PC-3 (cell line): ENCODE measurements around the gene POMT1. TPM values are rescaled to one million over a fixed set of nuclear protein-coding genes. Genes with fewer than 3 reads are reported as not detected.

Source experiments
- ATAC-seq: fragments of 200-7000 bp; cut with Tn5 transposase; 2 replicates; pipeline ENCODE4 v1.9.1; 2020; ENCODE audit warnings: mild to moderate bottlenecking, moderate library complexity
- BruUV-seq: library from RNA; stranded (reverse); fragments of 400-500 nt; replicated peaks from 2 replicates; lab custom pipeline; 2021; lab: Mats Ljungman, UMichigan
- CTCF ChIA-PET: fragments of 300-600 bp; sonication (Branson Sonifier 250); formaldehyde crosslinking; loops from one replicate; lab custom pipeline; 2022; ENCODE audit warnings: antibody characterized with exemption; lab: Charles Lee
- POLR2A ChIA-PET: fragments of 300-600 bp; sonication (Branson Sonifier 250); formaldehyde crosslinking; loops from one replicate; lab custom pipeline; 2022; ENCODE audit warnings: antibody characterized with exemption; ENCODE audit not compliant: unreplicated experiment; lab: Charles Lee
- DNase-seq: peaks from one replicate; pipeline ENCODE4 v3.0.0-alpha.2; 2015
- H2AFZ ChIP-seq: fragments of 300-600 bp; sonication (generic); 2 replicates; pipeline ENCODE4 v1.6.0; 2016; ENCODE audit warnings: antibody characterized with exemption, low read length
- H3F3A ChIP-seq: fragments of 300-600 bp; sonication (generic); one replicate; pipeline ENCODE4 v1.6.0; 2017; ENCODE audit warnings: antibody characterized with exemption, low read length, control low read depth, mild to moderate bottlenecking; ENCODE audit not compliant: unreplicated experiment
- H3K27ac ChIP-seq: fragments of 300-600 bp; sonication (generic); 2 replicates; pipeline ENCODE4 v1.5.1; 2016; ENCODE audit warnings: mild to moderate bottlenecking, low read length
- H3K27me3 ChIP-seq: fragments of 300-600 bp; sonication (generic); 2 replicates; pipeline ENCODE4 v1.6.1; 2016; ENCODE audit warnings: low read length, mixed read lengths
- H3K36me3 ChIP-seq: fragments of 300-600 bp; sonication (generic); 2 replicates; pipeline ENCODE4 v1.6.1; 2016; ENCODE audit warnings: low read depth, mixed run types, low read length, mixed read lengths
- H3K4me1 ChIP-seq: fragments of 300-600 bp; sonication (generic); 2 replicates; pipeline ENCODE4 v1.5.1; 2016; ENCODE audit warnings: low read length; ENCODE audit not compliant: insufficient read depth
- H3K4me2 ChIP-seq: fragments of 300-600 bp; sonication (generic); 2 replicates; pipeline ENCODE4 v1.6.0; 2016; ENCODE audit warnings: low read length
- H3K4me3 ChIP-seq: fragments of 300-600 bp; sonication (generic); 2 replicates; pipeline ENCODE4 v1.5.1; 2016; ENCODE audit warnings: mild to moderate bottlenecking, low read length, mixed read lengths
- H3K79me2 ChIP-seq: fragments of 300-600 bp; sonication (generic); 2 replicates; pipeline ENCODE4 v1.6.1; 2017; ENCODE audit warnings: low read length, mixed read lengths
- H3K9ac ChIP-seq: fragments of 300-600 bp; sonication (generic); 2 replicates; pipeline ENCODE4 v1.6.0; 2016; ENCODE audit warnings: mild to moderate bottlenecking, low read length
- H3K9me2 ChIP-seq: fragments of 300-600 bp; sonication (generic); replicated peaks from 2 replicates; pipeline ENCODE4 v1.6.1; 2016; ENCODE audit warnings: mixed run types, low read length, mixed read lengths
- H3K9me3 ChIP-seq: fragments of 300-600 bp; sonication (generic); 2 replicates; pipeline ENCODE4 v1.6.1; 2016; ENCODE audit warnings: low read length, mixed read lengths
- H4K20me1 ChIP-seq: fragments of 300-600 bp; sonication (generic); 2 replicates; pipeline ENCODE4 v1.6.1; 2016; ENCODE audit warnings: low read length, mixed read lengths
- EZH2 ChIP-seq: fragments of 300-600 bp; sonication (generic); IDR thresholded peaks from one replicate; pipeline ENCODE4 v1.6.1; 2017; ENCODE audit warnings: antibody characterized with exemption, mild to moderate bottlenecking, low read length; ENCODE audit not compliant: unreplicated experiment
- EZH2phosphoT487 ChIP-seq: fragments of 300-600 bp; sonication (generic); IDR thresholded peaks from 2 replicates; pipeline ENCODE4 v1.6.1; 2018; ENCODE audit warnings: mild to moderate bottlenecking, antibody characterized with exemption, low read length, borderline replicate concordance
- intact Hi-C: fragments of 100-400 bp; cut with micrococcal nuclease; formaldehyde crosslinking; loops from 2 replicates; pipeline ENCODE4 v1.9.0; 2023
- total RNA-seq: library from RNA; depleted of rRNA; stranded (reverse); fragments of >200 nt; gene quantifications from 2 replicates; pipeline ENCODE4 v1.2.3, GENCODE V29; 2014
- TF ChIP-seq, protein P1 (sequence below): fragments of 300-600 bp; sonication (generic); conservative IDR thresholded peaks from 2 replicates; pipeline ENCODE4 v1.5.1; 2017; ENCODE audit warnings: antibody characterized with exemption, low read depth, mild to moderate bottlenecking, low read length

Gene POMT1
- total RNA-seq, 1 experiment from 2014 or later = 24.1 TPM

DNA sequence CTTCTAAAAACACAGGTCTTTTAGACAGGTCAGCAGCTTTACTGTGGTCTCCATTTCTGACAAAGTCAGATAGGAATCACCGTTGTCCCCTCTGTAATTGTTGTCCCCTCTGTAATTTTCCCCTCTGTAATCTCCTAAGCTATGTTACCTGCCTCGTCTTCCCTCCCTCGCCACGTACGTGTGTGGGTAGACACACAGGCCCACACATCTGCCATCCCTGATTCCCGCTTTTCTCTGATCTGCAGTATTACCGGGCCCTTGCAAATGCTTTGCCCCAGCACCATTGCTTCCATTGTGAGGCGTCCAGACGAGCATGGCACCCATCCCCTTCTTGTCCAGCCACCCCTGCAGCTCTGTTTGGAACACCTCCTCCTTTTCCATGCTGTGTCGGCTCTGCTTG lies 45.0 kb upstream of the POMT1 start:
- CTCF ChIA-PET = no interaction called here
- no peak overlapping the region for H3K4me3 ChIP-seq
- no peaks in the 10 kb centered on the region for H3K9me3 ChIP-seq
- no peak overlapping the region for H2AFZ ChIP-seq
- H3K4me2 ChIP-seq = no peak overlapping the region
- TF ChIP-seq, protein P1, sequence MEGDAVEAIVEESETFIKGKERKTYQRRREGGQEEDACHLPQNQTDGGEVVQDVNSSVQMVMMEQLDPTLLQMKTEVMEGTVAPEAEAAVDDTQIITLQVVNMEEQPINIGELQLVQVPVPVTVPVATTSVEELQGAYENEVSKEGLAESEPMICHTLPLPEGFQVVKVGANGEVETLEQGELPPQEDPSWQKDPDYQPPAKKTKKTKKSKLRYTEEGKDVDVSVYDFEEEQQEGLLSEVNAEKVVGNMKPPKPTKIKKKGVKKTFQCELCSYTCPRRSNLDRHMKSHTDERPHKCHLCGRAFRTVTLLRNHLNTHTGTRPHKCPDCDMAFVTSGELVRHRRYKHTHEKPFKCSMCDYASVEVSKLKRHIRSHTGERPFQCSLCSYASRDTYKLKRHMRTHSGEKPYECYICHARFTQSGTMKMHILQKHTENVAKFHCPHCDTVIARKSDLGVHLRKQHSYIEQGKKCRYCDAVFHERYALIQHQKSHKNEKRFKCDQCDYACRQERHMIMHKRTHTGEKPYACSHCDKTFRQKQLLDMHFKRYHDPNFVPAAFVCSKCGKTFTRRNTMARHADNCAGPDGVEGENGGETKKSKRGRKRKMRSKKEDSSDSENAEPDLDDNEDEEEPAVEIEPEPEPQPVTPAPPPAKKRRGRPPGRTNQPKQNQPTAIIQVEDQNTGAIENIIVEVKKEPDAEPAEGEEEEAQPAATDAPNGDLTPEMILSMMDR = no peak
- TF ChIP-seq EZH2phosphoT487 = no peak
- TF ChIP-seq EZH2 = no peak
- BruUV-seq = no TSS peak
- H3K9ac ChIP-seq = no peak overlapping the region
- no peaks in the 10 kb centered on the region for H3F3A ChIP-seq
- DNase-seq (no peak), ATAC-seq (no peak)
- H3K9me2 ChIP-seq = no peaks in the 10 kb centered on the region
- H3K79me2 ChIP-seq = no peaks in the 10 kb centered on the region
- POLR2A ChIA-PET = no interaction called here
- H3K4me1 ChIP-seq = no peaks in the 10 kb centered on the region
- H3K36me3 ChIP-seq = peaks cover 29% of the 10 kb centered on the region
- H3K27ac ChIP-seq = no peak overlapping the region
- no peaks in the 10 kb centered on the region for H4K20me1 ChIP-seq
- intact Hi-C loops = loop anchor here (10.0 kb wide), 1 partner anchor 103 kb away; no protein-coding TSS in a partner anchor
- H3K27me3 ChIP-seq = no peaks in the 10 kb centered on the region

DNA sequence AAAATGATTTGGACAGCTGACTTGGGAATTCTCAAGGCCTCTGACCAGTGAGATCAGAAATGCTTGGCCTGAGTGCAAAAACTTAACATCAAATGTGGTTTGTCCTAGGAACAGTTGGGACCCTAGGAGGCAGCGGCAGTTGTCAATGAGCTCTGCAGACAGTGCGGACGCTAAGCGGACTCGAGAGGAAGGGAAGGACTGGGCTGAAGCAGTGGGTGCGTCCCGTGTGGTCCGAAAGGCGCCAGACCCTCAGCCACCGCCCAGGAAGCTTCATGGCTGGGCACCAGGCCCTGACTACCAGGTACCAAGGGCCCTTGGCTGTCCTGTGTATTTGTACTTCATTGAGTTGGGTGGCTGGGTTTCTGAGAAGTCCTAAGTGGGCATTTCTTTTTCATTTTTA lies 43.7 kb upstream of the POMT1 start:
- Histone ChIP-seq H3K79me2 (no peaks in the 10 kb centered on the region), H3K4me2 (no peak overlapping the region), H3K9me3 (no peaks in the 10 kb centered on the region), H3K9ac (no peak overlapping the region), H2AFZ (no peak overlapping the region), H3K9me2 (no peaks in the 10 kb centered on the region), H3K27ac (no peak overlapping the region), H3K36me3 (peaks cover 26% of the 10 kb centered on the region), H3K4me3 (no peak overlapping the region), H3K27me3 (no peaks in the 10 kb centered on the region), H4K20me1 (no peaks in the 10 kb centered on the region), H3K4me1 (no peaks in the 10 kb centered on the region), H3F3A (no peaks in the 10 kb centered on the region)
- ChIA-PET CTCF (no interaction called here), POLR2A (no interaction called here)
- DNase-seq (no peak), ATAC-seq (no peak)
- BruUV-seq = no TSS peak
- intact Hi-C loops = loop anchor here (10.0 kb wide), 1 partner anchor 104 kb away; no protein-coding TSS in a partner anchor
- TF ChIP-seq EZH2phosphoT487 (no peak), EZH2 (no peak)
- TF ChIP-seq, protein P1 = no peak

DNA sequence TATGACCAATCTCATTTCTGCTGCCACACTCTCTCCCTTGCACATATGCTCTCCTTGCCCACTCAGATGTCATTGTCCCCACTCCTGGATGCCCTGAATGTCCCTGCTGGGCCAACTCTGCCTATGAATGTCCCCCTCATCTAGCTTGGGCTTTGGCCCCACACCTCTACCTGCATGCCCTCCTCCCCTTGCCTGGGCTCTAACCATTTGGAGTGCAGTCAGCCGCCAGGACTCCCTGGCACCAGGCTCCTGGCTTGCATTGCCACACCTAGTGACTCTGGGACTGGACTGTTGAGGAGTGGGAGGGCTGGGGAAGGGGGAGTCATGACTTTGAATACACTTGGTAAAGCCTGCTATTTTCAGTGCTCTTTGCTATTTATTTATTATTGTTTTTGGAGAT lies 41.6 kb upstream of the POMT1 start:
- Histone ChIP-seq H3K27me3 (no peaks in the 10 kb centered on the region), H3K9ac (no peak overlapping the region), H3K4me2 (no peak overlapping the region), H2AFZ (no peak overlapping the region), H3K79me2 (no peaks in the 10 kb centered on the region), H4K20me1 (no peaks in the 10 kb centered on the region), H3K4me3 (no peak overlapping the region), H3K27ac (no peak overlapping the region), H3K9me2 (no peaks in the 10 kb centered on the region), H3K36me3 (peaks cover 30% of the 10 kb centered on the region; the same call in 1 of the 2 replicates), H3K9me3 (no peaks in the 10 kb centered on the region), H3K4me1 (no peaks in the 10 kb centered on the region), H3F3A (no peaks in the 10 kb centered on the region)
- TF ChIP-seq EZH2 = no peak
- TF ChIP-seq, protein P1 = no peak
- TF ChIP-seq EZH2phosphoT487 = no peak
- DNase-seq (no peak), ATAC-seq (no peak)
- no TSS peak for BruUV-seq
- CTCF ChIA-PET = no interaction called here
- POLR2A ChIA-PET = no interaction called here
- intact Hi-C loops = no loop called here
